Measurements from ENCODE around the gene ITCH.
"Not testable (repeated sequence)": the region's sequence is repeated elsewhere in the genome, so short reads cannot be mapped to it uniquely, and the experiment has no call there.

The ITCH gene

DNA sequence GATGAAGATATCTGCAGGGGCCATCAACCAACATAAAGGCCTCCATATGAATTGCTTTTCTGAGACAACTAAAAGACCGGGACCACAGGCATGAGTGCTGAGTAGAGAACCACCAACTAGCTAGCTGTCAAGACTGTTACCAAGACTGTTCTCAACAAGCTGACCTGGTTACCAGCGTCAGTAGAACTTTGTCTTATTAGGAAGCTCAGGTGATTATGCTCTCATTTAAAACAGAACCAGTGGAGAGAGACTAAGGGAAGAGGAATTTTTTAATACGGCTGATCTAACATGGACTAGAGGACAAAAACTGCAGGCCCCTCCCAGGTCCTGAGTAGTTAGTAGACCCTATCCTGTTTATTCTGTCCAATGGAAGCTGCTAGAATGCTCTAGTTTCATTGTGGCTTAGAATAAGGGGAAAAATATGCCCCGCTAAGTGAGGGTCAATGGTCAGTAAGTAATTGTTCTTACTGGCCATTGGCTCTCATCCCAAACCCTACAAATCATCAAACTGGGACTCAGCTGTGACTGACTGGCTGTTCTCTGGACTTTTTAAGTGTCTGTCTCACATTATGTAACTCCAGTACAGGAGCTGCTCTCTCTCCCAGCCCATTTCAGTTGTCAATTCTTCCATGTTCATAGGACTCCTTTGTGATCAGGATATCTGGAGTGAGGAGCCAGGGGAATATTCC, 149.3 kb downstream of the ITCH start:
- TF ChIP-seq, protein P1, sequence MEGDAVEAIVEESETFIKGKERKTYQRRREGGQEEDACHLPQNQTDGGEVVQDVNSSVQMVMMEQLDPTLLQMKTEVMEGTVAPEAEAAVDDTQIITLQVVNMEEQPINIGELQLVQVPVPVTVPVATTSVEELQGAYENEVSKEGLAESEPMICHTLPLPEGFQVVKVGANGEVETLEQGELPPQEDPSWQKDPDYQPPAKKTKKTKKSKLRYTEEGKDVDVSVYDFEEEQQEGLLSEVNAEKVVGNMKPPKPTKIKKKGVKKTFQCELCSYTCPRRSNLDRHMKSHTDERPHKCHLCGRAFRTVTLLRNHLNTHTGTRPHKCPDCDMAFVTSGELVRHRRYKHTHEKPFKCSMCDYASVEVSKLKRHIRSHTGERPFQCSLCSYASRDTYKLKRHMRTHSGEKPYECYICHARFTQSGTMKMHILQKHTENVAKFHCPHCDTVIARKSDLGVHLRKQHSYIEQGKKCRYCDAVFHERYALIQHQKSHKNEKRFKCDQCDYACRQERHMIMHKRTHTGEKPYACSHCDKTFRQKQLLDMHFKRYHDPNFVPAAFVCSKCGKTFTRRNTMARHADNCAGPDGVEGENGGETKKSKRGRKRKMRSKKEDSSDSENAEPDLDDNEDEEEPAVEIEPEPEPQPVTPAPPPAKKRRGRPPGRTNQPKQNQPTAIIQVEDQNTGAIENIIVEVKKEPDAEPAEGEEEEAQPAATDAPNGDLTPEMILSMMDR (conservative IDR thresholded peaks at IDR 0.05; ENCODE audit: low read depth, low read length): no peak
- H3K4me3 ChIP-seq (ENCODE audit: low read length): no peak overlapping the region
- DNase-seq (ENCODE audit: low read depth): no peak

DNA sequence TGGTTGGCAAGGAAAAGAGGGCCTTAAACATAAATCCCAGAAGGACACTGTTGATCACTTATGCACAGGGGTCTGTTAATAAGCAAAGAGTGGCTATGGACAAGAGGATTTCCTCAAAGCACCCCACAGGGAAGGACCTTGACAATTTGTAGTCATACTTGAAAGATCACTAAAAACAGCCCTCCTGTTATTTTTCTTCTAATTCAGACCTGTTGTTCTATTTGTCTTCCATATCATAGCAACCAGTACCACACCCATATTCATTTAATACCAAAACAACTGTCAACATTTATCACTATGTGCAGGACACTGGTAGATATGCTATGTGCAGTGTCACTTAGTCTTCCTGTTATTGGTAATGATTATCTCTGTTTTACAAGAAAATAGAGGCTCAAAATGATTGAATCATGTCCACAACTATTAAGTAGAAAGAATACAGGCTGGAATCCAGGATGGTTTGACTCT, 149.9 kb downstream of the ITCH start:
- TF ChIP-seq, protein P1 (conservative IDR thresholded peaks at IDR 0.05; ENCODE audit: low read depth, low read length): no peak
- DNase-seq (ENCODE audit: low read depth): no peak
- H3K4me3 ChIP-seq (ENCODE audit: low read length): no peak overlapping the region

DNA sequence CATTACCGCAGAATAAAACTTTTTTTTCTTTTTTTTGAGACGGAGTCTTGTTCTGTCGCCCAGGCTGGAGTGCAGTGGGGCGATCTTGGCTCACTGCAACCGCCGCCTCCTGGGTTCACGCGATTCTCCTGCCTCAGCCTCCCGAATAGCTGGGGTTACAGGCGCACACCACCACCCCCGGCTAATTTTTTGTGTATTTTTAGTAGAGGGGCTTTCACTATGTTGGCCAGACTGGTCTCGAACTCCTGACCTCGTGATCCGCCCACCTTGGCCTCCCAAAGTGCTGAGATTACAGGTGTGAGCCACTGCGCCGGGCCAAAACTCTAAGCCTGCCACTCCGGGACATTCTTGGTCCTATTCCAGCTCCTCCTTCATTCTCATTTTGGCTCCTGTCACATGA, 151.0 kb downstream of the ITCH start:
- H3K4me3 ChIP-seq (ENCODE audit: low read length); DNase-seq (ENCODE audit: low read depth): not testable (repeated sequence)

DNA sequence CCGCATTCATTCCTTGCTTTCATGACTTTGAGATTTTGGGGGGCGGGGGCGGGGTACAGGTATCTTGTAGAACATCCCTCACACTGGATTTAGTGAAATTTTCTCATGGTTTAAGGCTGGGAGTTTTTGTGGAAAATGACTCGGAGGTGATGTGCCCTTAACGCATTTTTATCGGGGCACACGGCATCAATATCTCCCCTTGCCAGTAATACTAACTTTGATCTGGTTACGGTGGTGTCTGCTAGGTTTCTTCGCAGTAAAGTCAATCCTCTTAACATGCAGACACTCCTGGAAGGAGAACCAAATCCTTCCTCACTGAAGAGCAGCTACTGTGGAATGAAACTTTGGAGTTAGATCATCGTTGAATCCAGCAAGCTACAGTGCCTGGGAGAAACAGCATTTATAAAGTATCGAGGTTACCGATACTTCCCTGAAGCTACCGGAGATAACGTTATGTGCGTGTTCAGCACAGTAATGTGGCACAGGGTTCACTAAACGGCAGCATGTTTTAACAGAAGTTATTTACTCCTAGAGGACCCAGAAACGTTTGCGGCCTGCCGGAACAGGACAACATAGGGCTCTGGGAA, 151.9 kb downstream of the ITCH start:
- peak overlapping the region; percentile 92 for H3K4me3 ChIP-seq (ENCODE audit: low read length)
- no peak for DNase-seq (ENCODE audit: low read depth)
- TF ChIP-seq, protein P1 (conservative IDR thresholded peaks at IDR 0.05; ENCODE audit: low read depth, low read length): no peak

DNA sequence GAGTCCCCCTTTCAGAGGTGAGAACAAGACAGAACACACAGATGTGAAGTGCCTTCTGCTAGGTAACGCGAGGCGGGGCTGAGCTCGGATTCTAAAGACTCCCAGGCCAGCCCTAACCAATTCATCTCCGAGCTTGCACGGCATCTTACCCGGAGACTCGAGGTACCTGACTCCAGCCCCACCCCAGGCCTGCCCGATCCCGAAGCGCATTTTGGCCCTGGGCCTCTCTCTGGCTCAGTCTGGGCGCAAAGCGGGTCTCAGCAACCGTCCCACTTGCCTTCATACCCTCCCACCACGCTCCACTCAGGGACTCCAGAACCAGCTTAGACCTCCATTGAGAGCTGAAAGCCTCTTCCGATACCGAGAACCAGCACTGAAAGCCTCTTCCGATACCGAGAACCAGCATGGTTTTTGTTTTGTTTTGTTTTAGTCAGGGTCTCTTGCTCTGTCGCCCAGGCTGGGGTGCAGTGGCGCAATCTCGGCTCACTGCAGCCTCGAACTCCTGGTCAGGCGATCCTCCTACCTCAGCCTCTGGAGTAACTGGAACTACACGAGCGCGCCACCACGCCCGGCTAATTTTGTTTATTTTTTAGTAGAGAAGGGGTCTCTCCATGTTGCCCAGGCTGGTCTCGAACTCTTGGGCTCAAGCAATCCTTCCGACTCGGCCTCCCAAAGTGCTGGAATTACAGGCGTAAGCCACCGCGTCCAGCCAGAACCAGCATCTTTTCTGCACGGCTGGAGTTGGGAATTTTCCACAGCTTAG, 152.6 kb downstream of the ITCH start:
- DNase-seq (ENCODE audit: low read depth): peak; percentile 27
- H3K4me3 ChIP-seq (ENCODE audit: low read length): peak overlapping the region; percentile 92
- TF ChIP-seq, protein P1 (conservative IDR thresholded peaks at IDR 0.05; ENCODE audit: low read depth, low read length): no peak

DNA sequence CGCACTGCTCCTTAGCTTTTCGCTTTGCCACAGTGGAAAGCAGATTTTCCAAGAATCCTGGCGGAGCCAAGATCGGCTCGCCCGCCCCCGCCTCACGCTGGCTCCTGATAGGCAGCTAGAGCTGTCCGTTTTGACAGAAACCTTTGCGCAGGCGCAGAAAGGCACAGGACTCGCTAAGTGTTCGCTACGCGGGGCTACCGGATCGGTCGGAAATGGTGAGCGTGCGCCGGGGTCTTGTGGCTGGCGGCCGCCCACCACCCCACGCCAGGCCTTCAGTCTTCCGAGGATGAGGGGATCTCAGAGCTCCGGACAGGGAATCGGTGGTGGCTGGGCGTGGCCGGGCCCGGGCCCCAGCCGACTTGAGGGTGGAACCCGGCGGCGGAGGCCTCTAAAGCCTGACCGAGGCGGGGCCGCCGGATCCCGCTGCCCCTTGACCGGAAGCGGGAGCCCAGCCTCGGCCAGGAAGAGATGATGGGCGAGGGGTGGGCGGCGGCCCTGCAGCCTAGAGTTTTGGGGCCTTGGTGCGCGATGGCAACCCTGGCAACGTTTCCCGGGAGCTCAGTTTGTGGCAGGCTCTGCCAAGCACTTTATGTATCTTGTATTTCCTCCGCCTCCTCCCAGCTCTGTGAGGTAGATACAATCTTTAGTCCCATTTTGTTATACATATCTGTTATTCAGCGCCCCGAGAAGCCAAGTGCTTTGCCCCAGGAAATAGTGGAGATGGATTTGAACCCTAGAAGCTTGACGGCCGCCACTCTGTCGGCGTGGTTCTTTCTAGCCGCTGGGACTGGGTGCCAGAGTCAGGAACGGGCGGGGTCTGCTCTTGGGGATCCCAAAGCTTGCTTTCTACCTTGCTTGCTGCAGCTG, 153.4 kb downstream of the ITCH start, which contains the start of gene DYNLRB1:
Gene DYNLRB1 (plus strand): TSS at position 176 of the 867 bp plus-strand sequence. CDS start 37 bp downstream, at position 213.
- H3K4me3 ChIP-seq (ENCODE audit: low read length): peak within 1 kb of the TSS; percentile 92
- peak; percentile 89 for DNase-seq (ENCODE audit: low read depth)
- TF ChIP-seq, protein P1 (conservative IDR thresholded peaks at IDR 0.05; ENCODE audit: low read depth, low read length): no peak

DNA sequence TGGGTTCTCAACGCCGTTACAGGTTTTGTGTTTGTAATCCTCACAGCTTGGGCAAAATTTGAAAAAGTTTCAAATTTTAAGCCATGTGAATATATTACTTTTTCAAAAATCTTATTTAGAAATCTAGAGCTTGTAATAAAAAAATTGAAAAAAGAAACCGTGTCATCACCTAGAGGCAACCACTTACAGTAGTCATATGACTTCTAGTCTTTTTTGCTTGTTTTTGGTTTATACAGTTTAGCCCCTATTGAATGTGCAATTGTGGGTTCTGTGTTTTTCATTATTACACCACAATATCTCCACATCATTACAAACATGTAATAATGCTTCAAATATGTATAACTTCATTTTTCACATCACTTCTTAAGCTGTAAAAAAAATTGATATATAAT, 154.0 kb downstream of the ITCH start:
- TF ChIP-seq, protein P1 (conservative IDR thresholded peaks at IDR 0.05; ENCODE audit: low read depth, low read length): no peak
- DNase-seq (ENCODE audit: low read depth): no peak
- peak overlapping the region; percentile 92 for H3K4me3 ChIP-seq (ENCODE audit: low read length)

DNA sequence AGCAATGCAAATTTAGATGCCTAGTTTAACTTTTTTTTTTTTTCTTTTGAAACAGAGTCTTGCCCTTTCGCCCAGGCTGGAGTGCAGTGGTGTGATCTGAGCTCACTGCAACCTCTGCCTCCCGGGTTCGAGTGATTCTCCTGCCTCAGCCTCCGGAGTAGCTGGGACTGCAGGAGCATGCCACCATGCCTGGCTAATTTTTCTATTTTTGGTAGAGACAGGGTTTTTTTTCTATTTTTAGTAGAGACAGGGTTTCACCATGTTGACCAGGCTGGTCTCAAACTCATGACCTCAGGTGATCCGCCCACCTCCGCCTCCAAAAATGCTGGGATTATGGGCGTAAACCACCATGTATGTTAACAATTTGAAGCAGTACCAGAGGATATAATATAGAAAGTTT, 155.8 kb downstream of the ITCH start:
- DNase-seq (ENCODE audit: low read depth); H3K4me3 ChIP-seq (ENCODE audit: low read length): not testable (repeated sequence)

DNA sequence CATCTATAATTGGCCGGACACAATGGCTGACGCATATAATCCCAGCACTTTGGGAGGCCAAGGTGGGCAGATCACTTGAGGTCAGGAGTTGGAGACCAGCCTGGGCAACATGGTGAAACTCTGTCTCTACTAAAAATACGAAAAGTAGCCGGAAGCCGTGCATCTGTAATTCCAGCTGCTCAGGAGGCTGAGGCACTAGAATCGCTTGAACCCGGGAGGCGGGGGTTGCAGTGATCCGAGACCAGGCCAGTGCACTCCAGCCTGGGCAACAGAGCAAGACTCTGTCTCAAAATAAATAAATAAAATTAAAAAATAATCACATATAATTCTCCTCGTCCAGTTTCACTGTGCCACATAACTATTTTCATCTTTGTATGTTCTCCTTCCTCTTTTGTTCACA, 156.8 kb downstream of the ITCH start:
- H3K4me3 ChIP-seq (ENCODE audit: low read length); DNase-seq (ENCODE audit: low read depth): not testable (repeated sequence)
